HCT116 (cell line): Measurements from ENCODE around the gene DNAJB8.

Experiments
- CBX3 ChIP-seq: IDR thresholded peaks from 2 replicates; pipeline ENCODE4 v1.6.1; 2012; ENCODE audit warnings: low read depth
- EGR1 ChIP-seq: IDR thresholded peaks from 2 replicates; pipeline ENCODE4 v1.6.1; 2012; ENCODE audit warnings: low read depth
- EZH2 ChIP-seq: fragments of 200-600 bp; sonication (generic); IDR thresholded peaks from 2 replicates; pipeline ENCODE4 v1.6.1; 2017; ENCODE audit warnings: antibody characterized with exemption, mixed run types
- POLR2A ChIP-seq: IDR thresholded peaks from 2 replicates; pipeline ENCODE4 v1.7.0; 2011; ENCODE audit warnings: borderline replicate concordance; ENCODE audit not compliant: insufficient read depth, insufficient read length; ENCODE audit errors: extremely low read depth
- SP1 ChIP-seq: IDR thresholded peaks from 2 replicates; pipeline ENCODE4 v1.6.1; 2012; ENCODE audit warnings: low read depth
- SRF ChIP-seq: IDR thresholded peaks from 2 replicates; pipeline ENCODE4 v1.6.1; 2012; ENCODE audit warnings: low read depth
- TF ChIP-seq, protein P1 (sequence below), 3 experiments: fragments of 200-600 bp in 1 of 3; sonication (generic) in 1 of 3; IDR thresholded peaks in 2 of 3; conservative IDR thresholded peaks in 1 of 3; 2 replicates each; pipeline ENCODE4 v1.5.1; 2012 to 2017; ENCODE audit warnings: low read depth in 2 of 3, low read length in 2 of 3, antibody characterized with exemption in 1 of 3, borderline replicate concordance in 1 of 3, control low read depth in 1 of 3, mild to moderate bottlenecking in 1 of 3, mixed read lengths in 1 of 3, mixed run types in 1 of 3, moderate library complexity in 1 of 3; ENCODE audit not compliant: insufficient read depth in 1 of 3
- TF ChIP-seq, protein P2 (sequence below): IDR thresholded peaks from 2 replicates; pipeline ENCODE4 v1.6.1; 2012
- TF ChIP-seq, protein P3 (sequence below): IDR thresholded peaks from 2 replicates; pipeline ENCODE4 v1.6.1; 2011; ENCODE audit warnings: mild to moderate bottlenecking, low read length, moderate library complexity; ENCODE audit not compliant: insufficient replicate concordance; ENCODE audit errors: extremely low read depth

DNA sequence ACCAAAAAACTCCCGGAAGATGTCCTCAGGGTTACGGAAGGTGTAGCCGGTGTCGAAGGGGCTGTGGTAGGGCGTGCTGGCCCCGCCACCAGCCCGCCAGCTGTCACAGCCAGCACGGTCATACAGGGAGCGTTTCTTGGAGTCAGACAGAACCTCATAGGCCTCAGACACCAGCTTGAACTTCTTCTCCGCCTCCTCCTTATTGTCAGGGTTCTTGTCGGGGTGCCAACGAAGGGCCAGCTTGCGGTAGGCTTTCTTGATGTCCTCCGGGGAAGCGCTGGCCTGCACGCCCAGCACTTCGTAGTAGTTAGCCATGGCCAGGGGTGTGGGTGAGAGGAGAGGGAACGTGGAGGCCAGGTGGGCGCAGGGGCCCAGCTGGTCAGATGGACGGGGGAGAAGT lies 3.8 kb downstream of the DNAJB8 start:
- TF ChIP-seq EGR1 (no peak), POLR2A (no peak), EZH2 (no peak), SRF (no peak), SP1 (no peak), CBX3 (no peak)
- TF ChIP-seq, protein P1, sequence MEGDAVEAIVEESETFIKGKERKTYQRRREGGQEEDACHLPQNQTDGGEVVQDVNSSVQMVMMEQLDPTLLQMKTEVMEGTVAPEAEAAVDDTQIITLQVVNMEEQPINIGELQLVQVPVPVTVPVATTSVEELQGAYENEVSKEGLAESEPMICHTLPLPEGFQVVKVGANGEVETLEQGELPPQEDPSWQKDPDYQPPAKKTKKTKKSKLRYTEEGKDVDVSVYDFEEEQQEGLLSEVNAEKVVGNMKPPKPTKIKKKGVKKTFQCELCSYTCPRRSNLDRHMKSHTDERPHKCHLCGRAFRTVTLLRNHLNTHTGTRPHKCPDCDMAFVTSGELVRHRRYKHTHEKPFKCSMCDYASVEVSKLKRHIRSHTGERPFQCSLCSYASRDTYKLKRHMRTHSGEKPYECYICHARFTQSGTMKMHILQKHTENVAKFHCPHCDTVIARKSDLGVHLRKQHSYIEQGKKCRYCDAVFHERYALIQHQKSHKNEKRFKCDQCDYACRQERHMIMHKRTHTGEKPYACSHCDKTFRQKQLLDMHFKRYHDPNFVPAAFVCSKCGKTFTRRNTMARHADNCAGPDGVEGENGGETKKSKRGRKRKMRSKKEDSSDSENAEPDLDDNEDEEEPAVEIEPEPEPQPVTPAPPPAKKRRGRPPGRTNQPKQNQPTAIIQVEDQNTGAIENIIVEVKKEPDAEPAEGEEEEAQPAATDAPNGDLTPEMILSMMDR (IDR thresholded peaks at IDR 0.05 in 2 of 3, conservative IDR thresholded peaks at IDR 0.05 in 1 of 3; ENCODE audit: borderline replicate concordance in 1 of 3, insufficient read depth in 1 of 3, low read depth in 2 of 3, low read length in 2 of 3): no peak
- TF ChIP-seq, protein P2, sequence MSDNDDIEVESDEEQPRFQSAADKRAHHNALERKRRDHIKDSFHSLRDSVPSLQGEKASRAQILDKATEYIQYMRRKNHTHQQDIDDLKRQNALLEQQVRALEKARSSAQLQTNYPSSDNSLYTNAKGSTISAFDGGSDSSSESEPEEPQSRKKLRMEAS: no peak
- TF ChIP-seq, protein P3, sequence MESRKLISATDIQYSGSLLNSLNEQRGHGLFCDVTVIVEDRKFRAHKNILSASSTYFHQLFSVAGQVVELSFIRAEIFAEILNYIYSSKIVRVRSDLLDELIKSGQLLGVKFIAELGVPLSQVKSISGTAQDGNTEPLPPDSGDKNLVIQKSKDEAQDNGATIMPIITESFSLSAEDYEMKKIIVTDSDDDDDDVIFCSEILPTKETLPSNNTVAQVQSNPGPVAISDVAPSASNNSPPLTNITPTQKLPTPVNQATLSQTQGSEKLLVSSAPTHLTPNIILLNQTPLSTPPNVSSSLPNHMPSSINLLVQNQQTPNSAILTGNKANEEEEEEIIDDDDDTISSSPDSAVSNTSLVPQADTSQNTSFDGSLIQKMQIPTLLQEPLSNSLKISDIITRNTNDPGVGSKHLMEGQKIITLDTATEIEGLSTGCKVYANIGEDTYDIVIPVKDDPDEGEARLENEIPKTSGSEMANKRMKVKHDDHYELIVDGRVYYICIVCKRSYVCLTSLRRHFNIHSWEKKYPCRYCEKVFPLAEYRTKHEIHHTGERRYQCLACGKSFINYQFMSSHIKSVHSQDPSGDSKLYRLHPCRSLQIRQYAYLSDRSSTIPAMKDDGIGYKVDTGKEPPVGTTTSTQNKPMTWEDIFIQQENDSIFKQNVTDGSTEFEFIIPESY: no peak
